Vagina (tissue), 2 donors: ENCODE results near the gene PNKD. TPM values are rescaled to one million over a fixed set of nuclear protein-coding genes. Genes with fewer than 3 reads are reported as not detected.

ENCODE experiments used
- DNase-seq, 2 donors: peaks; one replicate each; pipeline ENCODE4 v3.0.0-alpha.2; 2017; ENCODE audit errors: extremely low spot score in 2 of 2
- H3K27ac ChIP-seq: fragments of 200-600 bp; sonication (generic); one replicate; pipeline ENCODE4 v1.5.1; 2019
- H3K27me3 ChIP-seq: fragments of 200-600 bp; sonication (generic); one replicate; pipeline ENCODE4 v1.5.1; 2019
- H3K36me3 ChIP-seq, 2 donors: fragments of 200-600 bp; sonication (generic); one replicate each; pipeline ENCODE4 v1.5.1; 2017 to 2019
- H3K4me1 ChIP-seq: fragments of 200-600 bp; sonication (generic); one replicate; pipeline ENCODE4 v1.5.1; 2019
- H3K4me3 ChIP-seq, 2 donors: fragments of 200-600 bp; sonication (generic); 1 replicate in 1 of 2; 2 replicates in 1 of 2; pipeline ENCODE4 v1.5.1; 2016 to 2019
- H3K9me3 ChIP-seq: fragments of 200-600 bp; sonication (generic); one replicate; pipeline ENCODE4 v1.5.1; 2019
- POLR2A ChIP-seq, 2 donors: fragments of 450-650 bp; IDR thresholded peaks; one replicate each; pipeline ENCODE4 v1.6.1; 2017; ENCODE audit warnings: antibody characterized with exemption in 2 of 2, mild to moderate bottlenecking in 2 of 2, moderate library complexity in 2 of 2
- POLR2AphosphoS5 ChIP-seq, 2 donors: sonication (generic); formaldehyde crosslinking; IDR thresholded peaks; one replicate each; pipeline ENCODE4 v1.9.0; 2017; ENCODE audit warnings: antibody characterized with exemption in 2 of 2, mild to moderate bottlenecking in 2 of 2, low read depth in 1 of 2; ENCODE audit not compliant: insufficient read depth in 1 of 2
- intact Hi-C: fragments of 100-400 bp; cut with DNase I; formaldehyde crosslinking; loops from one replicate; pipeline ENCODE4 v1.15.1; 2023
- total RNA-seq: library from RNA; depleted of rRNA; stranded (reverse); fragments of >200 nt; gene quantifications from one replicate; pipeline ENCODE4 v1.2.3, GENCODE V29; 2016
- TF ChIP-seq, protein P1 (sequence below), 3 experiments: fragments of 450-650 bp in 2 of 3; fragments of 200-600 bp in 1 of 3; sonication (generic) in 1 of 3; IDR thresholded peaks; one replicate each; pipeline ENCODE4 v1.5.1; 2017 to 2019; ENCODE audit warnings: antibody characterized with exemption in 3 of 3, mild to moderate bottlenecking in 2 of 3, moderate library complexity in 2 of 3

Gene PNKD
- total RNA-seq, 1 donor from 2014 or later, result 28.7 TPM

- no peaks in the 10 kb centered on the region for H3K4me1 ChIP-seq
- intact Hi-C loops, result no loop called here
- no peaks in the 10 kb centered on the region for H3K27me3 ChIP-seq
- H3K36me3 ChIP-seq, result no peaks in the 10 kb centered on the region
- H3K9me3 ChIP-seq, result no peaks in the 10 kb centered on the region
- H3K27ac ChIP-seq, result no peak overlapping the region
- TF ChIP-seq, protein P1, sequence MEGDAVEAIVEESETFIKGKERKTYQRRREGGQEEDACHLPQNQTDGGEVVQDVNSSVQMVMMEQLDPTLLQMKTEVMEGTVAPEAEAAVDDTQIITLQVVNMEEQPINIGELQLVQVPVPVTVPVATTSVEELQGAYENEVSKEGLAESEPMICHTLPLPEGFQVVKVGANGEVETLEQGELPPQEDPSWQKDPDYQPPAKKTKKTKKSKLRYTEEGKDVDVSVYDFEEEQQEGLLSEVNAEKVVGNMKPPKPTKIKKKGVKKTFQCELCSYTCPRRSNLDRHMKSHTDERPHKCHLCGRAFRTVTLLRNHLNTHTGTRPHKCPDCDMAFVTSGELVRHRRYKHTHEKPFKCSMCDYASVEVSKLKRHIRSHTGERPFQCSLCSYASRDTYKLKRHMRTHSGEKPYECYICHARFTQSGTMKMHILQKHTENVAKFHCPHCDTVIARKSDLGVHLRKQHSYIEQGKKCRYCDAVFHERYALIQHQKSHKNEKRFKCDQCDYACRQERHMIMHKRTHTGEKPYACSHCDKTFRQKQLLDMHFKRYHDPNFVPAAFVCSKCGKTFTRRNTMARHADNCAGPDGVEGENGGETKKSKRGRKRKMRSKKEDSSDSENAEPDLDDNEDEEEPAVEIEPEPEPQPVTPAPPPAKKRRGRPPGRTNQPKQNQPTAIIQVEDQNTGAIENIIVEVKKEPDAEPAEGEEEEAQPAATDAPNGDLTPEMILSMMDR (IDR thresholded peaks at IDR 0.05), result no peak
- TF ChIP-seq POLR2AphosphoS5 (IDR thresholded peaks at IDR 0.05; ENCODE audit: insufficient read depth in 1 of 2, low read depth in 1 of 2), result no peak
- TF ChIP-seq POLR2A (IDR thresholded peaks at IDR 0.05), result no peak
- DNase-seq, result no peak
- no peak overlapping the region for H3K4me3 ChIP-seq
Measured at GRCh38 chr2:218360453-218360852, 90.1 kb downstream of the PNKD start.

DNA sequence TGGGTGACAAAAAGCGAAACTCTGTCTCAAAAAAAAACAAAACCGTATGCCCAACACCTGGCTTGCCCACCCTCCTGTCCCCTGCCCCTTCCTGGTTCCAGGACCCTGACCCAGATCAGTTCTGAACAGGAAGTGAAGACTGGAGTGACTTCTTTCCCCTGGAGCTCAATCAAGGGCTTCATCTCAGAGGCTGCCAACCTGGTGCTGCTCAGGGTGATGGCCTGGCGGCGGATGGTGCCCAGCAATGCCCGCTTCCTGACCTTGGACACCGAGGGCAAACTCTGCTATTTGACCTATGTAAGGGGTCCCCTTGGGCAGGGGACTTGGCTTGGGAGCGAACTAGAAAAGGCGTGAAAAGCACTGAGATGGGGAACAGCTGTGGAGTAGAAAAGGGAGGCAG is 92.3 kb downstream of the PNKD start:
- H3K4me3 ChIP-seq, result no peak overlapping the region
- DNase-seq, result no peak
- H3K9me3 ChIP-seq, result no peaks in the 10 kb centered on the region
- no peak overlapping the region for H3K27ac ChIP-seq
- H3K36me3 ChIP-seq, result no peaks in the 10 kb centered on the region
- TF ChIP-seq POLR2AphosphoS5 (IDR thresholded peaks at IDR 0.05; ENCODE audit: insufficient read depth in 1 of 2, low read depth in 1 of 2) (no peak), POLR2A (IDR thresholded peaks at IDR 0.05) (no peak)
- TF ChIP-seq, protein P1 (IDR thresholded peaks at IDR 0.05), result no peak
- intact Hi-C loops, result no loop called here
- no peaks in the 10 kb centered on the region for H3K27me3 ChIP-seq
- peaks cover 4% of the 10 kb centered on the region for H3K4me1 ChIP-seq

- Histone ChIP-seq H3K4me3 (no peak overlapping the region), H3K4me1 (peaks cover 14% of the 10 kb centered on the region), H3K9me3 (no peaks in the 10 kb centered on the region), H3K27ac (no peak overlapping the region), H3K36me3 (no peaks in the 10 kb centered on the region), H3K27me3 (no peaks in the 10 kb centered on the region)
- intact Hi-C loops, result no loop called here
- no peak for DNase-seq
- TF ChIP-seq POLR2AphosphoS5 (IDR thresholded peaks at IDR 0.05; ENCODE audit: insufficient read depth in 1 of 2, low read depth in 1 of 2), result no peak
- TF ChIP-seq POLR2A (IDR thresholded peaks at IDR 0.05), result no peak
- TF ChIP-seq, protein P1 (IDR thresholded peaks at IDR 0.05), result no peak
Measured at GRCh38 chr2:218363736-218364135, 93.4 kb downstream of the PNKD start.

GRCh38 chr2:218364196-218364595 is 93.9 kb downstream of the PNKD start:
- Histone ChIP-seq H3K4me3 (no peak overlapping the region), H3K36me3 (no peaks in the 10 kb centered on the region), H3K27ac (no peak overlapping the region), H3K27me3 (no peaks in the 10 kb centered on the region), H3K9me3 (no peaks in the 10 kb centered on the region), H3K4me1 (peaks cover 19% of the 10 kb centered on the region)
- intact Hi-C loops, result no loop called here
- DNase-seq, result no peak
- no peak for TF ChIP-seq POLR2A (IDR thresholded peaks at IDR 0.05)
- no peak for TF ChIP-seq POLR2AphosphoS5 (IDR thresholded peaks at IDR 0.05; ENCODE audit: insufficient read depth in 1 of 2, low read depth in 1 of 2)
- TF ChIP-seq, protein P1 (IDR thresholded peaks at IDR 0.05), result no peak

GRCh38 chr2:218366621-218367414 is 96.5 kb downstream of the PNKD start:
- Histone ChIP-seq H3K36me3 (no peaks in the 10 kb centered on the region), H3K27me3 (no peaks in the 10 kb centered on the region), H3K4me1 (peaks cover 26% of the 10 kb centered on the region), H3K9me3 (no peaks in the 10 kb centered on the region), H3K4me3 (peak overlapping the region; percentile 45 to 63), H3K27ac (peak overlapping the region; percentile 84)
- intact Hi-C loops, result no loop called here
- DNase-seq, result no peak
- TF ChIP-seq POLR2AphosphoS5 (IDR thresholded peaks at IDR 0.05; ENCODE audit: insufficient read depth in 1 of 2, low read depth in 1 of 2) (no peak), POLR2A (IDR thresholded peaks at IDR 0.05) (no peak)
- TF ChIP-seq, protein P1 (IDR thresholded peaks at IDR 0.05), result no peak
